Body of pancreas (tissue), 4 donors: ENCODE measurements around the gene ZNF230. TPM values are rescaled to one million over a fixed set of nuclear protein-coding genes. Genes with fewer than 3 reads are reported as not detected.

ENCODE experiments used
- ATAC-seq: fragments of 150-250 bp; one replicate; pipeline ENCODE4 v1.9.1; 2016
- DNase-seq, 4 donors: peaks; one replicate each; pipeline ENCODE4 v3.0.0-alpha.2; 2019
- H3K27ac ChIP-seq, 4 donors: fragments of 200-600 bp; sonication (generic); 1 replicate in 3 of 4; 2 replicates in 1 of 4; pipeline versions ENCODE4 v1.5.1 to v1.6.1; 2016 to 2019; ENCODE audit warnings: mild to moderate bottlenecking in 1 of 4, mixed read lengths in 1 of 4, moderate library complexity in 1 of 4
- H3K27me3 ChIP-seq, 2 donors: fragments of 200-600 bp; sonication (generic); one replicate each; pipeline ENCODE4 v1.6.0; 2016; ENCODE audit warnings: mild to moderate bottlenecking in 1 of 2
- H3K36me3 ChIP-seq, 2 donors: fragments of 200-600 bp; sonication (generic); replicated peaks in 1 of 2; 2 replicates each; pipeline ENCODE4 v1.5.1; 2016; ENCODE audit warnings: low read depth in 2 of 2; ENCODE audit not compliant: insufficient read depth in 1 of 2
- H3K4me1 ChIP-seq: fragments of 200-600 bp; sonication (generic); one replicate; pipeline ENCODE4 v1.6.0; 2016
- H3K4me3 ChIP-seq, 2 donors: fragments of 200-600 bp; sonication (generic); 1 replicate in 1 of 2; 2 replicates in 1 of 2; pipeline ENCODE4 v1.5.1; 2016 to 2019
- H3K9me3 ChIP-seq, 3 donors: fragments of 200-600 bp; sonication (generic); 1 replicate in 2 of 3; 2 replicates in 1 of 3; pipeline ENCODE4 v1.5.1; 2016
- POLR2A ChIP-seq, 3 donors: fragments of 450-650 bp; IDR thresholded peaks; one replicate each; pipeline ENCODE4 v1.6.1; 2016; ENCODE audit warnings: antibody characterized with exemption in 3 of 3, mild to moderate bottlenecking in 2 of 3
- WGBS, 2 donors: methylation state at CpG; one replicate each; pipeline ENCODE4 v1.1.5; 2017; 5-methylcytosine and 5-hydroxymethylcytosine counted together
- intact Hi-C: fragments of 100-400 bp; cut with DNase I; formaldehyde crosslinking; loops from one replicate; pipeline ENCODE4 v1.15.1; 2023
- total RNA-seq, 2 donors: library from RNA; depleted of rRNA; stranded (reverse); fragments of >200 nt; gene quantifications; one replicate each; pipeline ENCODE4 v1.1.0, GENCODE V29; 2016
- TF ChIP-seq, protein P1 (sequence below), 7 experiments: fragments of 450-650 bp in 4 of 7; fragments of 200-600 bp in 3 of 7; sonication (generic) in 3 of 7; IDR thresholded peaks; one replicate each; pipeline ENCODE4 v1.5.1; 2016 to 2019; ENCODE audit warnings: antibody characterized with exemption in 7 of 7

Gene ZNF230
- total RNA-seq, result 1 to 10 TPM in 1 of 2 donors, not detected in 1; 2.9 TPM

DNA sequence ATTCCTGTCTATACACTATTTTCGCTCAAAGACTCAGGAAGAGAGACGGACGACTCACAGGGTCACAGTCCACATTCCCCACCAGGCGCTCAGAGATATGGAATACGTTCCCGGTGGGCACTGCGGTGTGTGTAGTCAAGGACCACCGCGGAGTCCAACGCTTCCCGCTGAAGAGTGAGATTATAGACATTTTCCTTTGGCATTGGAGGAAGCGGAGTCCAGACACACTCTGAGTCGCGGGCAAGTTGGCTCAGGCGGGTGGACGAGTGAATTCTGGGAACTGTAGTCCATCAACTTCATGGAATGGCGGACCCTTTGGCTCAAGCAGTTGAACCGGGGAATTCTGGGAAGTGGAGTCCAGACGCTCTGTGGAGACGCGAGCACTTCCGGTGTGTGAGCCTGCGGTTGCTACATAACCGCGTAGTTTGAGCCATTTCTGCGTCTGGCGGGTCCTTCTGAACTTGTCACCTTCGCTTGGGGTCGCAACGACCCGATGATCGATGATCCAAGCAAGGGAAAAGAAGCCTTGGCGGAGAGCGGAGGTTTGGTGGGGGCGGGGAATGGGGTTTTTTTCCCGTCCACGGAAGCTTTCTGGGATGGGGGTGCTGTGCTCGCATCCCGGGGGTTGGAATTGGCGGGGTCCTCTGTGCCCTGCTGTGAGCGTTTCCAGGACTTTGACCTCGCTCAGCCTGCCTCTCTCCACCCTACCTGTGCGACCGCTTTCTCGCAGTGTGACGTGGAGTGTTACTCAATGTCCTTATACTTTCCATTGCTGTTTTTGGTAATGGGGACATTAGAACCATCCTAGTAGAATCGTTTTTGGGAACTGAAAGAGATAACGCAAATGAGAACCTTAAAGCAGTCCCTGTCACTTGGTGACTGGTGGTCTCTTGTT lies at the start of gene ZNF230:
ZNF230 (plus strand) TSS at position 392 of the 895 bp plus-strand sequence. CDS start 4,122 bp downstream, outside the sequence.
- no peaks in the 10 kb centered on the region for H3K27me3 ChIP-seq
- peak; percentile 100 for ATAC-seq
- peaks cover 0 to 5% of the 10 kb centered on the region in 2 donors for H3K36me3 ChIP-seq
- peaks cover 13% of the 10 kb centered on the region for H3K4me1 ChIP-seq
- DNase-seq, result peak; percentile 91 to 97 (median 93)
- 0% methylated on average over 43 to 48 of the region's 48 CpGs for whole genome bisulfite sequencing, 2 donors
- intact Hi-C loops, result loop anchor here (10.0 kb wide), 1 partner anchor 112 kb away; the partner anchor contains the start of gene ZNF225
- TF ChIP-seq, protein P1, sequence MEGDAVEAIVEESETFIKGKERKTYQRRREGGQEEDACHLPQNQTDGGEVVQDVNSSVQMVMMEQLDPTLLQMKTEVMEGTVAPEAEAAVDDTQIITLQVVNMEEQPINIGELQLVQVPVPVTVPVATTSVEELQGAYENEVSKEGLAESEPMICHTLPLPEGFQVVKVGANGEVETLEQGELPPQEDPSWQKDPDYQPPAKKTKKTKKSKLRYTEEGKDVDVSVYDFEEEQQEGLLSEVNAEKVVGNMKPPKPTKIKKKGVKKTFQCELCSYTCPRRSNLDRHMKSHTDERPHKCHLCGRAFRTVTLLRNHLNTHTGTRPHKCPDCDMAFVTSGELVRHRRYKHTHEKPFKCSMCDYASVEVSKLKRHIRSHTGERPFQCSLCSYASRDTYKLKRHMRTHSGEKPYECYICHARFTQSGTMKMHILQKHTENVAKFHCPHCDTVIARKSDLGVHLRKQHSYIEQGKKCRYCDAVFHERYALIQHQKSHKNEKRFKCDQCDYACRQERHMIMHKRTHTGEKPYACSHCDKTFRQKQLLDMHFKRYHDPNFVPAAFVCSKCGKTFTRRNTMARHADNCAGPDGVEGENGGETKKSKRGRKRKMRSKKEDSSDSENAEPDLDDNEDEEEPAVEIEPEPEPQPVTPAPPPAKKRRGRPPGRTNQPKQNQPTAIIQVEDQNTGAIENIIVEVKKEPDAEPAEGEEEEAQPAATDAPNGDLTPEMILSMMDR (IDR thresholded peaks at IDR 0.05), result no peak
- TF ChIP-seq POLR2A (IDR thresholded peaks at IDR 0.05), result peak in 2 of 3 donors; percentile 46 to 51
- H3K27ac ChIP-seq, result peak within 1 kb of the TSS; percentile 55 to 79 (median 61)
- peaks cover 0 to 11% (median 0%) of the 10 kb centered on the region in 3 donors for H3K9me3 ChIP-seq
- peak within 1 kb of the TSS; percentile 77 to 80 for H3K4me3 ChIP-seq

DNA sequence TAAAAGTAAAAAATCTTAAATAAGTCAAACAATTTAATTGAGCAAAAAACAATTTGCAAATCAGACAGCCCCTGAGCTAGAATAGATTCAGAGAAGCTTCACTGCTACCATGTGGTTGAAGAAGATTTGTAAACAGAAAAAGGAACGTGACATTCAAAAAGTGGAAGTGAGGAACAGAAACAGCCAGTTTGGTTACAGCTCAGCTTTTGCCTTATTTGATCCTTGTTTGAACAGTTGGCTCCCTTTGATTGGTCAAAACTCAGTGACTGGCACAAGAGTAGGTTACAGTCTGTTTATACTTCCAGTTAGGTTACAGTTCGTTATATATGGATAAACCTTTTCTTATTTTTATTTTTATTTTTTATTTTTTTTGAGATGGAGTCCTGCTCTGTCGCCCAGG lies 45.9 kb upstream of the ZNF230 start:
- ATAC-seq, result no peak
- WGBS, 2 donors, result 84 to 87% methylated on average over 3 of the region's 3 CpGs
- Histone ChIP-seq H3K36me3 (no peaks in the 10 kb centered on the region), H3K4me3 (no peak overlapping the region), H3K27me3 (no peaks in the 10 kb centered on the region), H3K9me3 (peaks cover 0 to 45% (median 0%) of the 10 kb centered on the region in 3 donors), H3K27ac (no peak overlapping the region), H3K4me1 (no peaks in the 10 kb centered on the region)
- TF ChIP-seq, protein P1 (IDR thresholded peaks at IDR 0.05), result no peak
- no peak for TF ChIP-seq POLR2A (IDR thresholded peaks at IDR 0.05)
- intact Hi-C loops, result no loop called here
- DNase-seq, result no peak

DNA sequence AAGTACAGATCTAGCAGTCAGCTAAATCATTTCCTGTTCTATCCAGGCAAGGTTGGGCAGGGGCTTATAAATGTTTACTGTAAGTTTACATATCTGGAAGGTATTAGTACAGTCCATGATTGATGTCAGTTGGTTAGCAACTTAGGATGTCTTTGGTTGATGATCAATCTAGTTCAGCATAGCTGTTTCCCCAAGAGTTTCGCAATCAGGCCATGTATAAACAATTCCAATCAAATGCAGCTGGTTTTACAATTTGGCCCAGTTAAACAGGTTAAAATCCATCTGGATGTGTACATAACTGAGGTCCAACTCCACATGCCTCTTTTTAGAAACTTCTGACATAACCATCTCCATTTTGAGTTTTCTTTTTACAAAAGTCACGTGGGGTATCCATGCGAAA lies 44.9 kb upstream of the ZNF230 start:
- H3K9me3 ChIP-seq, result peaks cover 0 to 51% (median 0%) of the 10 kb centered on the region in 3 donors
- WGBS, 2 donors, result 93 to 98% methylated on average over 3 of the region's 3 CpGs
- ATAC-seq (no peak), DNase-seq (no peak)
- no peaks in the 10 kb centered on the region for H3K4me1 ChIP-seq
- no peak overlapping the region for H3K4me3 ChIP-seq
- TF ChIP-seq, protein P1 (IDR thresholded peaks at IDR 0.05), result no peak
- TF ChIP-seq POLR2A (IDR thresholded peaks at IDR 0.05), result no peak
- H3K27me3 ChIP-seq, result no peaks in the 10 kb centered on the region
- H3K36me3 ChIP-seq, result no peaks in the 10 kb centered on the region
- intact Hi-C loops, result no loop called here
- no peak overlapping the region for H3K27ac ChIP-seq

GRCh38 chr19:43960411-43960810 lies 42.3 kb upstream of the ZNF230 start:
- H3K36me3 ChIP-seq, result peaks cover 4 to 7% of the 10 kb centered on the region in 2 donors
- no peak overlapping the region for H3K27ac ChIP-seq
- peaks cover 0 to 61% (median 0%) of the 10 kb centered on the region in 3 donors for H3K9me3 ChIP-seq
- DNase-seq, result no peak
- ATAC-seq, result no peak
- intact Hi-C loops, result no loop called here
- no peaks in the 10 kb centered on the region for H3K27me3 ChIP-seq
- H3K4me1 ChIP-seq, result no peaks in the 10 kb centered on the region
- TF ChIP-seq, protein P1 (IDR thresholded peaks at IDR 0.05), result no peak
- TF ChIP-seq POLR2A (IDR thresholded peaks at IDR 0.05), result no peak
- 63 to 68% methylated on average over 4 of the region's 4 CpGs for WGBS, 2 donors
- no peak overlapping the region for H3K4me3 ChIP-seq
